Mucosa of descending colon (tissue), 3 donors: Measurements from ENCODE around the gene WDR59. TPM values are rescaled to one million over a fixed set of nuclear protein-coding genes. Genes with fewer than 3 reads are reported as not detected.
"Not testable (repeated sequence)": the region's sequence is repeated elsewhere in the genome, so short reads cannot be mapped to it uniquely, and the experiment has no call there.

Experiments used
- ATAC-seq: fragments of 200-7000 bp; cut with Tn5 transposase; one replicate; pipeline ENCODE4 v1.9.1; 2020; ENCODE audit warnings: mild to moderate bottlenecking, moderate library complexity
- DNase-seq, 3 donors: peaks; one replicate each; pipeline ENCODE4 v3.0.0-alpha.2; 2020
- H3K36me3 ChIP-seq: fragments of 200-600 bp; one replicate; pipeline ENCODE4 v1.8.0; 2021; ENCODE audit warnings: low read depth, mild to moderate bottlenecking
- H3K4me1 ChIP-seq: fragments of 200-600 bp; one replicate; pipeline ENCODE4 v1.8.0; 2021; ENCODE audit warnings: low read depth, mild to moderate bottlenecking
- H3K4me3 ChIP-seq: fragments of 200-600 bp; one replicate; pipeline ENCODE4 v1.8.0; 2021; ENCODE audit warnings: mild to moderate bottlenecking
- H3K9me3 ChIP-seq: fragments of 200-600 bp; one replicate; pipeline ENCODE4 v1.8.0; 2021; ENCODE audit warnings: mild to moderate bottlenecking
- CTCF ChIP-seq: fragments of 200-600 bp; IDR thresholded peaks from one replicate; pipeline ENCODE4 v1.8.0; 2022; ENCODE audit warnings: antibody characterized with exemption, mild to moderate bottlenecking
- intact Hi-C, 2 donors: fragments of 100-400 bp; cut with DNase I in 1 of 2; cut with micrococcal nuclease in 1 of 2; formaldehyde crosslinking; loops; one replicate each; pipeline versions ENCODE4 v1.11.0 to v1.11.1; 2022; cut with DNase I, micrococcal nuclease
- total RNA-seq, 3 donors: library from RNA; stranded (reverse); fragmentation: NEBNext Ultra II Directional in 2 of 3; extraction: Animal tissue kit (Norgen Biotek cat#: 25700) in 2 of 3; gene quantifications; one replicate each; pipeline versions ENCODE4 v1.2.1 to v1.2.4, GENCODE V29; 2021 to 2023
- donor health status: DM: no; HTN: no; CAD: no; lungs with moderate emphysema.
- donor health status: DM: no; HTN: no; CAD: no.
- donor health status: DM: no; HTN: yes; CAD: no.

The WDR59 gene
- total RNA-seq, 3 donors from 2014 or later, result 47.3 to 74.9 (median 70.1) TPM

DNA sequence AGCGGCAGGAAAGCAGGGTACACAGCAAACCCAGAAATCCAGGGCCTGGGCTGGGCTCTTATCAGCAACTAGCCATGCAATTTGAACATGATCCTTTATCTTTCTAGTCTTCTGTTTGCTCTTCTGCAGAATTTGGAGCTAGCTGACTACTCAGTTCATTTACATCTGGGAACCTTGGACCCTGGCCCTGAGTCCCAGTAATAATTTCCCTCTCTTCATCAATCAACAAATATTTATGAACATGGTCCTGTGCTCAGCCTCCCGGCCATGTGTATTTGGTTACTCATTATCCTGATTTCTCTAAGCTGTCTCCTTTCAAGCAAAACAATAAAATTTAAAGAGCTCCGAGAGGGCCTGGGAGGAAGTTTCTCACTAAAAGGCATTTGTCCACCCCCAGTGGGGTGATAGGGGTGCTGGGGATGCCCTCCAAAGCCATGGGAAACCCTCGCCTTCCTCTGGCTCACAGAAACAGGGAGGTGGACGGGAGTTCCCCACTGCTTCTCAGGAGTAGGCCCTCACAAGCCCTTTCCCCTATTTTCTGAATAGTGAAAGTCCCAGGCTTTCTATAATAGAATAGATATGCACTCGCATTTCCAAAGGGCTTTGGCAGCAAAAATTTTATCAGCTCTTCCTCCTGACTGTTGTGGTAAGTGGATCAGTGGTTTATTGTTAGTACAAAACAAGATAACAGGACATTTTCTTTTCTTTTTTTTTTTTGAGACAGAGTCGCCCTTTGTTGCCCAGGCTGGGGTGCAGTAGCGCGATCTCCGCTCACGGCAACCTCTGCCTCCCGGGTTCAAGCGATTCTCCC is 6.9 kb upstream of the WDR59 start:
- ATAC-seq, result peak; percentile 81
- Histone ChIP-seq H3K4me1 (peaks cover 13% of the 10 kb centered on the region), H3K9me3 (no peaks in the 10 kb centered on the region), H3K36me3 (no peaks in the 10 kb centered on the region), H3K4me3 (no peak overlapping the region)
- no peak for TF ChIP-seq CTCF
- intact Hi-C loops, result no loop called here
- peak in 1 of 3 donors; percentile 35 for DNase-seq

DNA sequence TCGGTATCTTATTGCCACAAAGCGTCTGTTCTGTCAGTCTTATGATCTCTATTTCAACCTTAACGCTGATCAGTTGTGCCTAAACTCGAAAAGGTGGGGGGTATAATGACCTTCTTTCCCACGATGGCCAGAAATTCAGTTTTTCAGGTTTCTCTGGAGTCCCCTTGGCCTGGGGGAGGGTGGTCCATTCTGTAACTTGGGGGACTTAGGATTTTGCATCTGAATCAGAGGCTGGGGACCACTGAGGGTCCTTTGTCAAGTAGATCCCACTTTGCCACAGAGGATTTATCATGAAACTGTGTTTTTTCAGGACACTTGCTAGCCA is 6.3 kb upstream of the WDR59 start:
- no peak for ATAC-seq
- intact Hi-C loops, result no loop called here
- no peaks in the 10 kb centered on the region for H3K9me3 ChIP-seq
- TF ChIP-seq CTCF, result no peak
- H3K4me1 ChIP-seq, result peaks cover 13% of the 10 kb centered on the region
- H3K36me3 ChIP-seq, result no peaks in the 10 kb centered on the region
- DNase-seq, result no peak
- no peak overlapping the region for H3K4me3 ChIP-seq

GRCh38 chr16:74990832-74991231 is 5.9 kb upstream of the WDR59 start:
- intact Hi-C loops, result no loop called here
- DNase-seq, result no peak
- no peaks in the 10 kb centered on the region for H3K36me3 ChIP-seq

DNA sequence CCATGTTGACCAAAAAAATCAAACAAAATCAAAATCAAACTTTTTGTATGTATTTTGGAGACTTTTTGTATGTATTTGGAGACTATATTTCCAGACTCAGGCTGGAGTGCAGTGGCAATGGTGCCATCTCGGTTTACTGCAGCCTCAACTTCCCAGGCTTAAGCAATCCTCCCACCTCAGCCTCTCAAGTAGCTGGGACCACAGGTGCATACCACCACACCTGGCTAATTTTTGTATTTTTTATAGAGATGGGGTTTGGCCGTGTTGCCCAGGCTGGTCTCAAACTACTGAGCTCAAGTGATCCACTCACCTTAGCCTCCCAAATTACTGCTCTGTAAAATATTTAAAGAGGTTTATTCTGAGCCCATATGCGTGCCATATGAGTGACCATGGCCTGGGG is 4.9 kb upstream of the WDR59 start:
- intact Hi-C loops, H3K36me3 ChIP-seq, H3K9me3 ChIP-seq, DNase-seq, H3K4me3 ChIP-seq, ATAC-seq: not testable (repeated sequence)
- H3K4me1 ChIP-seq, result peaks cover 13% of the 10 kb centered on the region

More at GRCh38 chr16:74990832-74991231, 5.9 kb upstream of the WDR59 start:
- TF ChIP-seq CTCF, result no peak
- Histone ChIP-seq H3K4me3 (no peak overlapping the region), H3K4me1 (peaks cover 13% of the 10 kb centered on the region), H3K9me3 (no peaks in the 10 kb centered on the region)
- no peak for ATAC-seq

DNA sequence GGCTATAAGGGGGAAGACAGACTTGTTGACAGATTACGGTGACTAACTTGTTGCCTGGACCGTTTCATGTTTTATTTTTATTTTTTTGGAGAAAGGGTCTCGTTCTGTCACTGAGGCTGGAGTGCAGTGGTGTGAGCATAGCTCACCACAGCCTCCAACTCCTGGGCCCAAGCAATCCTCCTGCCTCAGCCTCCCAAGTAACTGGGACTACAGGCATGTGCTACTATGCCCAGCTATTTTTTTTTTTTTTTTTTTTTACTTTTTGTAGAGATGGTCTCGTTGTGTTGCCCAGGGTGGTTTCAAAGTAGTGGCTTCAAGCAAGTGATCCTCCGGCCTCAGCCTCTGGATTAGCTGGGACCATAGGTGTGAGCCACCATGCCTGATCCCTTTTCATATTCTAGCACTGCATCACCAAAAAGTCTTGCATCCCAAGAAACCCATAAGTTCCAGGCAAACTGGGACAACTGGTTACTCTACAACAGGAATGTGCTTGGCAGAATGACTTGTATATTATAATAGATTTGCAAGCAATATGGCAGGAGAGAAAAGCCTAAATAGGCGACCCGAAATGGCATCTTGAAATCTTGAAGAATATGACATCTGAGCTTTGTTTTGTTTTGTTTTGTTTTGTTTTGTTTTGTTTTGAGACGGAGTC is 2.2 kb upstream of the WDR59 start:
- no peaks in the 10 kb centered on the region for H3K9me3 ChIP-seq
- H3K36me3 ChIP-seq, result no peaks in the 10 kb centered on the region
- intact Hi-C loops, result no loop called here
- DNase-seq, result no peak
- ATAC-seq, result no peak
- no peak for TF ChIP-seq CTCF
- H3K4me3 ChIP-seq, result no peak overlapping the region
- peaks cover 16% of the 10 kb centered on the region for H3K4me1 ChIP-seq

DNA sequence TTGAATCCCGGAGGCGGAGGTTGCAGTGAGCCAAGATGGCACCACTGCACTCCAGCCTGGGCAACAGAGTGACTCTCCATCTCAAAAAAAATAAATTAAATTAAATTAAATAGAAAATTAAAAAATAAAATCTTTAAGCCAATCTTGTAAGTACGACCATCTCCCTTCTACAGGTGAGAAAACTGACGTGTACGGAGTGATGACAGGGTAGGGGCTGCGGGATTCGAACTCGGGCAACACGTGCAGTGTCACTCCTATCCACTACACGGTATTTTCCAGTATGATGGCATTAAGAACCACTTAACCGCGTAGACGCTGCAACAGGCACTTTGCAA is 762 bp downstream of the WDR59 start:
- TF ChIP-seq CTCF, result no peak
- DNase-seq (no peak), ATAC-seq (no peak)
- no peaks in the 10 kb centered on the region for H3K9me3 ChIP-seq
- H3K4me1 ChIP-seq, result peaks cover 7% of the 10 kb centered on the region
- intact Hi-C loops, result no loop called here
- no peaks in the 10 kb centered on the region for H3K36me3 ChIP-seq
- peak overlapping the region; percentile 78 for H3K4me3 ChIP-seq
